ENCODE results near the gene EFNA2.

Gene EFNA2

DNA sequence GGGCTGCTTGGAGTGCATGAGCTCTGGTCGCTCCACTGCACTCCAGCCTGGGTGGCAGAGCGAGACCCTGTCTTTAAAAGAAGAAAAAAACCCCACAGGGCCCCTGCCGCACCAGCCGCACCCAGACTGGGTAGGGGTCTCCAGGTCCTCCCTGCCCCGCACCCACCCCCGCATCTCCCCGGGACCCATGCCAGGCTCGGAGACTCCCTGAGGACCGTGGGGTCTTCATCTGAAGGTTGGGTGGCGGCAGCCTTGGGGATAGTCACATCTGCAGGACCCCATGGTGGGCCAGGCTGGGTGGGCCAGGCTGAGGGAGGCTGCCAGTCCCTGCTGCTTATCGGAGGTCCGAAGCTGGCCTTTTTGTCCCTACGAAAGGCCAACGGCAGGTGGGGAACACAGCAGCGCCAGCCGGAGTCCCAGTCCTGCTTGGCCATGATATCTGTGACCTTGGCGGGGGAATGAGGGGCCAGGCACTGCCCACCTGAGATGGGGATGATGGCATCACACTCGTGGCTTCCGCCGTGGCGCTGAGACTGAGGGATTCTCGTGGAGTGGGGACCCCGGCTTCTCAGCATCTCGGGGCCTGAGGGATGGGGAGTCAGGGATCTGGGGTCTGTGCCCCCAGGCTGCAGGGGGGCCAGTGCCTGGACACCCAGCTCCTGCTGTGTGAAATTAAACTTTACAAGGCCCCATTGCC lies 11.1 kb downstream of the EFNA2 start:
- H3K27me3 ChIP-seq (replicated peaks; ENCODE audit: control insufficient read depth, insufficient read depth, low read length), result no peaks in the 10 kb centered on the region
- DNase-seq (ENCODE audit: extremely low read depth, insufficient read length), result no peak
- TF ChIP-seq CTCF (IDR thresholded peaks at IDR 0.05; ENCODE audit: insufficient read depth, low read length, poor library complexity, severe bottlenecking), result no peak
- no peak overlapping the region for H3K4me3 ChIP-seq (replicated peaks; ENCODE audit: low read depth, low read length)
- H3K36me3 ChIP-seq (ENCODE audit: control insufficient read depth, insufficient read depth, low read length), result no peaks in the 10 kb centered on the region

DNA sequence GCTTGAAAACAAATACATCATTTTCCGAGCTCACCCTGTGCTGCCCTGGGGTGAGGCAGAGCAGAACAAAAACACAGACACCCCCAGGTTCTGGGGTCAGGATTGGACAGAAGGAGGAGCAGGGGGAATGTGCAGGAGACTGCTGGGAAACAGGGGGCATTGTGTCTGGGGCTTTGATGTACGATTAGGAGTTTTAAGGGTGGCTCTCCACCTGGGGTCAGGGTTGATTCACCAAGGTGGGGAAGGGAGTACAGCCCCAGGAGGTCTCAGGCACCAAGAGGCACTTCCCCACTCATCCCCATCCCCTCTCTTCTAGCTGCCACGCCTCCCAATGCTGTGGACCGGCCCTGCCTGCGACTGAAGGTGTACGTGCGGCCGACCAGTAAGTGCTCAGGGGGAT lies 12.6 kb downstream of the EFNA2 start:
- TF ChIP-seq CTCF (IDR thresholded peaks at IDR 0.05; ENCODE audit: insufficient read depth, low read length, poor library complexity, severe bottlenecking), result no peak
- H3K27me3 ChIP-seq (replicated peaks; ENCODE audit: control insufficient read depth, insufficient read depth, low read length), result no peaks in the 10 kb centered on the region

GRCh38 chr19:1299801-1300200 lies 14.1 kb downstream of the EFNA2 start:
- DNase-seq (ENCODE audit: extremely low read depth, insufficient read length), result no peak
- Histone ChIP-seq H3K36me3 (ENCODE audit: control insufficient read depth, insufficient read depth, low read length) (no peaks in the 10 kb centered on the region), H3K27me3 (replicated peaks; ENCODE audit: control insufficient read depth, insufficient read depth, low read length) (no peaks in the 10 kb centered on the region), H3K4me3 (replicated peaks; ENCODE audit: low read depth, low read length) (no peak overlapping the region)
- TF ChIP-seq CTCF (IDR thresholded peaks at IDR 0.05; ENCODE audit: insufficient read depth, low read length, poor library complexity, severe bottlenecking), result no peak

More for the DNA sequence above, 12.6 kb downstream of the EFNA2 start:
- Histone ChIP-seq H3K36me3 (ENCODE audit: control insufficient read depth, insufficient read depth, low read length) (no peaks in the 10 kb centered on the region), H3K4me3 (replicated peaks; ENCODE audit: low read depth, low read length) (no peak overlapping the region)
- DNase-seq (ENCODE audit: extremely low read depth, insufficient read length), result no peak

DNA sequence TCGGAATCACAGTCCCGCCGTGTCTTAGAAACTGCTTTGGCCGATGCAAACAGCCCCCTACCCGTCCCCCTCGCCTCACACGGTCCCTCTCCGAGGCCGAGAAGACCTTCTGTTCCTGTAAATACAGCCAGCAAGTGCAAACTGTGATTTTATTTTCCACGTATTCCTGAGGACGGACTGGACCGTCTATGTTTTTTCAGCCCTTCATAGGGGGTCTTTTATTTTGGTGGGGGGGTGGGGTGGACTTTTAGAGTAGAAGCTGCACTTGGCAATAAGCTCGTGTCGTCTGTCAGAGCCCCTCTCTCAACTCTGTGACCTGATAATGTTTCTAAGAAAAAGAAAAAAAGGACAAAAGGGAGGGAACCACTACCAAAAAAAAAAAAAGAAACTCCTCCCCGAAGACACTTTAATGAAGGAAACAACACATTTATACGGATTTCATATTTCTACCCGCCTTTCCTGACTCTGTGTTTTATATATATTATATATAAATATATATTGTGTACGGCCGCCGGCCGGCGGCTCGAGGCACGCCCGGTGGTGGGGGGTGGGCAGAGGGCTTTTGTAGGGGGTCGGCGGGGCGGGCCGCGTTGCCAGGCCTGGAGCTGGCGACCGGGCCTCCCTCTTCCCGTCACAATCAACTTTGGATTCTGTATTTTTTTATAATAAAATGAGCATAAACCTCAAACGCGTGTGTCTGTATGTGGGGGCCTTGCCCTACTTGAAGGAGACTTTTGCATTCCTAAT lies 15.2 kb downstream of the EFNA2 start:
- TF ChIP-seq CTCF (IDR thresholded peaks at IDR 0.05; ENCODE audit: insufficient read depth, low read length, poor library complexity, severe bottlenecking), result no peak
- DNase-seq (ENCODE audit: extremely low read depth, insufficient read length), result no peak
- no peaks in the 10 kb centered on the region for H3K36me3 ChIP-seq (ENCODE audit: control insufficient read depth, insufficient read depth, low read length)
- no peaks in the 10 kb centered on the region for H3K27me3 ChIP-seq (replicated peaks; ENCODE audit: control insufficient read depth, insufficient read depth, low read length)
- H3K4me3 ChIP-seq (replicated peaks; ENCODE audit: low read depth, low read length), result no peak overlapping the region

- H3K36me3 ChIP-seq (ENCODE audit: control insufficient read depth, insufficient read depth, low read length), result no peaks in the 10 kb centered on the region
- no peaks in the 10 kb centered on the region for H3K27me3 ChIP-seq (replicated peaks; ENCODE audit: control insufficient read depth, insufficient read depth, low read length)
- DNase-seq (ENCODE audit: extremely low read depth, insufficient read length), result no peak
- no peak for TF ChIP-seq CTCF (IDR thresholded peaks at IDR 0.05; ENCODE audit: insufficient read depth, low read length, poor library complexity, severe bottlenecking)
- H3K4me3 ChIP-seq (replicated peaks; ENCODE audit: low read depth, low read length), result no peak overlapping the region
These were observed 17.0 kb downstream of the EFNA2 start for GRCh38 chr19:1302533-1303239.
